NK-92 (cell line): Measurements from ENCODE around the gene HEATR3.

Experiments used
- DNase-seq: peaks from one replicate; lab custom pipeline; 2025; ENCODE audit not compliant: unreplicated experiment; lab: John Stamatoyannopoulos, UW

Gene HEATR3

GRCh38 chr16:50065624-50066481 lies at the start of gene HEATR3:
Gene HEATR3 (plus strand): TSS chr16:50065970. CDS start chr16:50066132, 162 bp downstream.
- peak; percentile 36 for DNase-seq

- DNase-seq = no peak
These were observed 48.2 kb upstream of the HEATR3 start for GRCh38 chr16:50017553-50017952.

GRCh38 chr16:50021544-50021943 lies 44.2 kb upstream of the HEATR3 start:
- no peak for DNase-seq

GRCh38 chr16:50023641-50024040 lies 42.1 kb upstream of the HEATR3 start:
- no peak for DNase-seq

- DNase-seq = no peak
These were observed 41.6 kb upstream of the HEATR3 start for GRCh38 chr16:50024207-50024606.

GRCh38 chr16:50024684-50025536 lies 40.9 kb upstream of the HEATR3 start, which contains the start of gene CNEP1R1:
Gene CNEP1R1 (plus strand): TSS chr16:50025225. CDS start chr16:50025316, 91 bp downstream.
- peak; percentile 26 for DNase-seq

- no peak for DNase-seq
These were observed 40.2 kb upstream of the HEATR3 start for GRCh38 chr16:50025537-50025931.

- no peak for DNase-seq
These were observed 37.9 kb upstream of the HEATR3 start for GRCh38 chr16:50027829-50028228.

GRCh38 chr16:50035468-50035992 lies 30.2 kb upstream of the HEATR3 start:
- no peak for DNase-seq

- DNase-seq = no peak
These were observed 29.3 kb upstream of the HEATR3 start for GRCh38 chr16:50036426-50036825.

- DNase-seq = no peak
These were observed 28.0 kb upstream of the HEATR3 start for GRCh38 chr16:50037662-50038220.

- no peak for DNase-seq
These were observed 27.5 kb upstream of the HEATR3 start for GRCh38 chr16:50038286-50038685.

- DNase-seq = no peak
These were observed 26.8 kb upstream of the HEATR3 start for GRCh38 chr16:50038756-50039529.

GRCh38 chr16:50040018-50040417 lies 25.8 kb upstream of the HEATR3 start:
- no peak for DNase-seq

- DNase-seq = no peak
These were observed 25.1 kb upstream of the HEATR3 start for GRCh38 chr16:50040710-50041109.

- no peak for DNase-seq
These were observed 22.4 kb upstream of the HEATR3 start for GRCh38 chr16:50043358-50043757.

GRCh38 chr16:50045412-50045811 lies 20.4 kb upstream of the HEATR3 start:
- no peak for DNase-seq

GRCh38 chr16:50046853-50047252 lies 18.9 kb upstream of the HEATR3 start:
- DNase-seq = no peak

GRCh38 chr16:50047864-50048263 lies 17.9 kb upstream of the HEATR3 start:
- no peak for DNase-seq

- no peak for DNase-seq
These were observed 15.0 kb upstream of the HEATR3 start for GRCh38 chr16:50050802-50051201.

GRCh38 chr16:50056226-50056625 lies 9.5 kb upstream of the HEATR3 start:
- DNase-seq = no peak
